Measurements from ENCODE around the gene SLC22A12. TPM values are rescaled to one million over a fixed set of nuclear protein-coding genes. Genes with fewer than 3 reads are reported as not detected.

Gene SLC22A12
- polyA plus RNA-seq, 1 of the 3 experiments (the other 2 are of a cell fraction): not detected

DNA sequence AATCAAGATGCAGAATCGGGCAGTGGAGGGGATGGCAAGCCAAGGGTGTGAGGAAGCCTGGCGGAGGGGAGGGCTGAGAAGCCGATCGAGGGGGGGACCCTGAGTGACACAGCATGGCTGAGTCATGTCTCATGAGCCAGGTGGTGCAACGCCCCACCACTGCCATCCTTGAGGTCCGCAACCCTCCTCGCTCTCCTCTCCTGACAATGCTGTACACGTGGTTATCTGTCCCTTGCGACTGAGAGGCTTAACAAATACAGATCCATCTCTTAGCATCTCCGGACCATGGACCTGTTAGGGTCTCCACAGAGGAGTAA lies 14.2 kb downstream of the SLC22A12 start:
- no peaks in the 10 kb centered on the region for H4K20me1 ChIP-seq (ENCODE audit: insufficient read depth)
- H3F3A ChIP-seq (replicated peaks; ENCODE audit: insufficient read depth): no peaks in the 10 kb centered on the region
- H2AFZ ChIP-seq (ENCODE audit: low read depth): no peak overlapping the region
- no peak overlapping the region for H3K27ac ChIP-seq (ENCODE audit: low read depth in 2 of 2, low read length in 1 of 2)
- POLR2A ChIA-PET: no interaction called here
- no peak for DNase-seq
- H3K79me2 ChIP-seq (ENCODE audit: insufficient read depth): no peaks in the 10 kb centered on the region
- 44% methylated on average over 10 of the region's 10 CpGs for WGBS (ENCODE audit: low lambda C conversion rate)
- H3K4me3 ChIP-seq (ENCODE audit: low read depth in 2 of 2, low read length in 1 of 2): no peak overlapping the region
- 0 out of 2 replicates have a peak, but pooled peaks cover 5% of the 10 kb centered on the region for H3K27me3 ChIP-seq (ENCODE audit: insufficient read depth)
- no peaks in the 10 kb centered on the region for H3K9me3 ChIP-seq
- no peak overlapping the region for H3K9ac ChIP-seq
- TF ChIP-seq, protein P1, sequence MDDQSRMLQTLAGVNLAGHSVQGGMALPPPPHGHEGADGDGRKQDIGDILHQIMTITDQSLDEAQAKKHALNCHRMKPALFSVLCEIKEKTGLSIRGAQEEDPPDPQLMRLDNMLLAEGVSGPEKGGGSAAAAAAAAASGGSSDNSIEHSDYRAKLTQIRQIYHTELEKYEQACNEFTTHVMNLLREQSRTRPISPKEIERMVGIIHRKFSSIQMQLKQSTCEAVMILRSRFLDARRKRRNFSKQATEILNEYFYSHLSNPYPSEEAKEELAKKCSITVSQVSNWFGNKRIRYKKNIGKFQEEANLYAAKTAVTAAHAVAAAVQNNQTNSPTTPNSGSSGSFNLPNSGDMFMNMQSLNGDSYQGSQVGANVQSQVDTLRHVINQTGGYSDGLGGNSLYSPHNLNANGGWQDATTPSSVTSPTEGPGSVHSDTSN (IDR thresholded peaks at IDR 0.05): no peak
- H3K36me3 ChIP-seq (replicated peaks in 1 of 2; ENCODE audit: control insufficient read depth in 1 of 2, insufficient read depth in 2 of 2, low read length in 1 of 2): no peaks in the 10 kb centered on the region
- no peak overlapping the region for H3K4me2 ChIP-seq
- CTCF ChIA-PET: interaction anchor here (1.2 to 1.6 kb wide), 2 partner anchors 39 to 44 kb away, joined by 3 to 7 read pairs; no protein-coding TSS in a partner anchor
- H3K9me2 ChIP-seq: no peaks in the 10 kb centered on the region
- H3K4me1 ChIP-seq (ENCODE audit: control insufficient read depth in 1 of 2, insufficient read depth in 2 of 2, low read depth in 1 of 2, low read length in 1 of 2): no peaks in the 10 kb centered on the region; a peak in 1 of 4 replicates

DNA sequence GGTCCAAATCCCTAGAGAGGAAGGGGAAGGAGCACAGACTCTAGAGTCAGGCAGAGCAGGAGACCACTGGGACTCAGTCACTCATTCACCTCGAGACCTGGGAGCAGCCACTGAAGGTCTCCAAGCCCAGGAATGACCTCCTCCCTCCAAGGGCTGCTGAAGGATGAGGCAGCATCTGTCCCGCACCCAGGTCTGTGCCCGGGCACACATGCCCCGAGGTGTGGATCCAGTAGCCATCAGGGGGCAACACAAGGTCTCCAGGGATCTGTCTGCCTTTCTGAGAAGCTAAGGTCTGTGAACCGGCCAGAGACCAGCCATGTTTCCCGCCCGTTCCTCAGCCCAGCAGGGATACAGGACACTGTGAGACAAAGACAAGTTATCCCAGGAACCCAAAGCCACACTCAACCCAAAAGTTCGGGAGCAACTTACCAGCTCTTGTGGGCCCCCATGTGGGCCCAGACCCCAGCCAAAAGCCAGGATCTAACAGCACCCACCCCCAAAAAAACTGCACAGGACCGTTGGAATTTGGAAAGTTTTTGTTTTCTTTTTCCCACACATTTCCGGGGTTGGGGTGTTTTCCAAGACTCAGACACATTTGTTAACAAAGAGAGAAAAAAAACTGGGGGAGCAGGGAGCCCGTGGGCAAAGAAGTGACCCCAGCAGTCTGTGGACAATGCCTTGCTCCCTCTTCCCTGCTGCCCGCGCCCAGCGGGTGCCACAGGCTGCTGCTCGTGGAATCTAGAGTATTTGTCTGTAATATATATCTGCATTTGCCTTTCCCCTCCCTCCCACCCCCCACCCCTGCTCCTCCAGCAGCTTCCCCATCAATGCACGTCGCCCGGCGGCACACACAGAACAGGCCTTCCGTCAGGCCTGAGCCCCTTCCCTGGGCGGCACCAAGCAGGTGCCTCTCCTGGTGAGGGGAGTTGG lies 14.9 kb downstream of the SLC22A12 start:
- 59% methylated on average over 17 of the region's 21 CpGs for WGBS (ENCODE audit: low lambda C conversion rate)
- Histone ChIP-seq H3K4me2 (no peak overlapping the region), H3K9me3 (no peaks in the 10 kb centered on the region), H3K36me3 (replicated peaks in 1 of 2; ENCODE audit: control insufficient read depth in 1 of 2, insufficient read depth in 2 of 2, low read length in 1 of 2) (no peaks in the 10 kb centered on the region), H4K20me1 (ENCODE audit: insufficient read depth) (no peaks in the 10 kb centered on the region), H3F3A (replicated peaks; ENCODE audit: insufficient read depth) (no peaks in the 10 kb centered on the region), H3K4me3 (ENCODE audit: low read depth in 2 of 2, low read length in 1 of 2) (no peak overlapping the region), H3K27me3 (ENCODE audit: insufficient read depth) (0 out of 2 replicates have a peak, but pooled peaks cover 5% of the 10 kb centered on the region), H3K4me1 (ENCODE audit: control insufficient read depth in 1 of 2, insufficient read depth in 2 of 2, low read depth in 1 of 2, low read length in 1 of 2) (no peaks in the 10 kb centered on the region; a peak in 1 of 4 replicates), H2AFZ (ENCODE audit: low read depth) (no peak overlapping the region), H3K27ac (ENCODE audit: low read depth in 2 of 2, low read length in 1 of 2) (no peak overlapping the region), H3K9ac (no peak overlapping the region), H3K9me2 (no peaks in the 10 kb centered on the region), H3K79me2 (ENCODE audit: insufficient read depth) (no peaks in the 10 kb centered on the region)
- TF ChIP-seq MEF2A (IDR thresholded peaks at IDR 0.05; ENCODE audit: borderline replicate concordance, low read depth) (no peak), TEAD4 (IDR thresholded peaks at IDR 0.05; ENCODE audit: borderline replicate concordance, insufficient read depth) (no peak), TAF1 (IDR thresholded peaks at IDR 0.05; ENCODE audit: borderline replicate concordance, low read depth, low read length) (no peak), GABPA (IDR thresholded peaks at IDR 0.05; ENCODE audit: low read depth) (no peak), RXRA (IDR thresholded peaks at IDR 0.05; ENCODE audit: borderline replicate concordance, low read depth) (no peak), GATA2 (CRISPR knock-in tag; IDR thresholded peaks at IDR 0.05) (no peak), RAD21 (IDR thresholded peaks at IDR 0.05; ENCODE audit: low read length) (no peak), ELF1 (IDR thresholded peaks at IDR 0.05) (no peak), NFIC (IDR thresholded peaks at IDR 0.05; ENCODE audit: borderline replicate concordance) (no peak), TCF12 (IDR thresholded peaks at IDR 0.05) (no peak), FOSL2 (IDR thresholded peaks at IDR 0.05; ENCODE audit: borderline replicate concordance, low read depth) (no peak), SIN3A (IDR thresholded peaks at IDR 0.05; ENCODE audit: borderline replicate concordance, low read depth, low read length) (no peak)
- TF ChIP-seq, protein P2, sequence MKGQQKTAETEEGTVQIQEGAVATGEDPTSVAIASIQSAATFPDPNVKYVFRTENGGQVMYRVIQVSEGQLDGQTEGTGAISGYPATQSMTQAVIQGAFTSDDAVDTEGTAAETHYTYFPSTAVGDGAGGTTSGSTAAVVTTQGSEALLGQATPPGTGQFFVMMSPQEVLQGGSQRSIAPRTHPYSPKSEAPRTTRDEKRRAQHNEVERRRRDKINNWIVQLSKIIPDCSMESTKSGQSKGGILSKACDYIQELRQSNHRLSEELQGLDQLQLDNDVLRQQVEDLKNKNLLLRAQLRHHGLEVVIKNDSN (IDR thresholded peaks at IDR 0.05; ENCODE audit: borderline replicate concordance, low read depth): no peak
- TF ChIP-seq, protein P3, sequence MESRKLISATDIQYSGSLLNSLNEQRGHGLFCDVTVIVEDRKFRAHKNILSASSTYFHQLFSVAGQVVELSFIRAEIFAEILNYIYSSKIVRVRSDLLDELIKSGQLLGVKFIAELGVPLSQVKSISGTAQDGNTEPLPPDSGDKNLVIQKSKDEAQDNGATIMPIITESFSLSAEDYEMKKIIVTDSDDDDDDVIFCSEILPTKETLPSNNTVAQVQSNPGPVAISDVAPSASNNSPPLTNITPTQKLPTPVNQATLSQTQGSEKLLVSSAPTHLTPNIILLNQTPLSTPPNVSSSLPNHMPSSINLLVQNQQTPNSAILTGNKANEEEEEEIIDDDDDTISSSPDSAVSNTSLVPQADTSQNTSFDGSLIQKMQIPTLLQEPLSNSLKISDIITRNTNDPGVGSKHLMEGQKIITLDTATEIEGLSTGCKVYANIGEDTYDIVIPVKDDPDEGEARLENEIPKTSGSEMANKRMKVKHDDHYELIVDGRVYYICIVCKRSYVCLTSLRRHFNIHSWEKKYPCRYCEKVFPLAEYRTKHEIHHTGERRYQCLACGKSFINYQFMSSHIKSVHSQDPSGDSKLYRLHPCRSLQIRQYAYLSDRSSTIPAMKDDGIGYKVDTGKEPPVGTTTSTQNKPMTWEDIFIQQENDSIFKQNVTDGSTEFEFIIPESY (IDR thresholded peaks at IDR 0.05; ENCODE audit: borderline replicate concordance, low read depth): no peak
- TF ChIP-seq, protein P4, sequence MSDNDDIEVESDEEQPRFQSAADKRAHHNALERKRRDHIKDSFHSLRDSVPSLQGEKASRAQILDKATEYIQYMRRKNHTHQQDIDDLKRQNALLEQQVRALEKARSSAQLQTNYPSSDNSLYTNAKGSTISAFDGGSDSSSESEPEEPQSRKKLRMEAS (IDR thresholded peaks at IDR 0.05; ENCODE audit: low read depth): no peak
- TF ChIP-seq, protein P1 (IDR thresholded peaks at IDR 0.05): no peak
- ChIA-PET POLR2A (no interaction called here), CTCF (interaction anchor here (1.1 kb wide), 1 partner anchor 156 kb away, joined by 3 read pairs; no protein-coding TSS in a partner anchor)
- no peak for DNase-seq
